GM12801 (cell line): ENCODE measurements around the gene BIRC2.

Source experiments
- TF ChIP-seq, protein P1 (sequence below): IDR thresholded peaks from one replicate; pipeline ENCODE4 v1.5.1; 2011; ENCODE audit warnings: control low read depth; ENCODE audit not compliant: insufficient read length; ENCODE audit errors: extremely low read depth

Gene BIRC2

DNA sequence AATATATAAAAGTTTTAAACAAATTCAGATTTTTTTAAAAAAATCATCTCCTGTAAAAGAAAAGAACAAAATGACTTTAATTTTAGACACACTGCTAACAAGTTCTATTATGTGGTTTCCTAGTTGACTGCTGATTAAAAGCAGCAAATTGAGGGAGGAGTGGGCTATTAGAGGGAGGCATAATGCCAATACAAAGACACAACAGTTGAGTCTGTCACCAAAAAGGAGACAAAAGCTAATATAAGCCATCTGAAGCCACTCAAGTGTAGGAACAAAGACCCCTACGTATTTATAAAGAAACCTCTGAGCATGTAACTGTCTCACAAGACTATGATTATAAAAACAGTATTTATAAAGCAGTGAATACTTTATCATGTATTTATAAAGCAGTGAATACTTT is 76.9 kb downstream of the BIRC2 start:
- TF ChIP-seq, protein P1, sequence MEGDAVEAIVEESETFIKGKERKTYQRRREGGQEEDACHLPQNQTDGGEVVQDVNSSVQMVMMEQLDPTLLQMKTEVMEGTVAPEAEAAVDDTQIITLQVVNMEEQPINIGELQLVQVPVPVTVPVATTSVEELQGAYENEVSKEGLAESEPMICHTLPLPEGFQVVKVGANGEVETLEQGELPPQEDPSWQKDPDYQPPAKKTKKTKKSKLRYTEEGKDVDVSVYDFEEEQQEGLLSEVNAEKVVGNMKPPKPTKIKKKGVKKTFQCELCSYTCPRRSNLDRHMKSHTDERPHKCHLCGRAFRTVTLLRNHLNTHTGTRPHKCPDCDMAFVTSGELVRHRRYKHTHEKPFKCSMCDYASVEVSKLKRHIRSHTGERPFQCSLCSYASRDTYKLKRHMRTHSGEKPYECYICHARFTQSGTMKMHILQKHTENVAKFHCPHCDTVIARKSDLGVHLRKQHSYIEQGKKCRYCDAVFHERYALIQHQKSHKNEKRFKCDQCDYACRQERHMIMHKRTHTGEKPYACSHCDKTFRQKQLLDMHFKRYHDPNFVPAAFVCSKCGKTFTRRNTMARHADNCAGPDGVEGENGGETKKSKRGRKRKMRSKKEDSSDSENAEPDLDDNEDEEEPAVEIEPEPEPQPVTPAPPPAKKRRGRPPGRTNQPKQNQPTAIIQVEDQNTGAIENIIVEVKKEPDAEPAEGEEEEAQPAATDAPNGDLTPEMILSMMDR, result no peak

DNA sequence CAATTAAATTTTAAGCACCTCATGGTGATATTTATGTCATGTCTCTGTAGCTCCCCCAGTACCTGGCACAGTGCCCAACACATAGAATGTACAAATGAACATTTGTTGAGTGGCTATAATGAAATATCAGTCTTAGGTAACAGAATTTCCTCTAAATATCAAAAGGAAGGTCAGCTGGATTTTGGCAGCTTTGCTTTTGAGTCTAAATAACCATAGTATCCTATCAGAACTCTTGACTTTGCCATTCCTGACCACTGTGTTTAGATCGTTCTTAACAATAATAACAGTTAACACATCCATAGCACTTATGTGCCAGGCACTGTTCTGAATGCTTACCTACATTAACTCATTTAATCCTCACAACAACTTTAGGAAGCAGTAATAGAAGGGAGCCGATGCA is 79.0 kb downstream of the BIRC2 start:
- TF ChIP-seq, protein P1, result no peak

DNA sequence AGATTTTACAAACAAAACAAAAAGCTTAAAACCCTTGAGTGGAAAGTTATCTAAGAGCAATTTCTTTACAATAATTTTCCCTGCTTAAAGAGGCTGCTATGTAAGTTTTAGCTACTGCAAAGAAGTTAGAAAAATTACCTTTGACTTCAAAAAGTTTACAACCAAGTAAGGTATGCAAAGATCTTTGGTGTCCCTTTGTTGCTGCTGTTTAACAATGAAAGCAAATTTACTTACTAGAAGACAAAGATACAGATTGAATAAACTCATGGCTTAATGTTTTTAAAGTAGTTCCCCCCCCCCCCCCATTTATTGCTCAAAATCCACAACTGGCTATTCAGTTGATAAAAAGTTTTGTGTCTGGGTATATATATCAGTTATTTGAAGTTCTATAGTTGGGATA is 79.6 kb downstream of the BIRC2 start:
- TF ChIP-seq, protein P1, result no peak

DNA sequence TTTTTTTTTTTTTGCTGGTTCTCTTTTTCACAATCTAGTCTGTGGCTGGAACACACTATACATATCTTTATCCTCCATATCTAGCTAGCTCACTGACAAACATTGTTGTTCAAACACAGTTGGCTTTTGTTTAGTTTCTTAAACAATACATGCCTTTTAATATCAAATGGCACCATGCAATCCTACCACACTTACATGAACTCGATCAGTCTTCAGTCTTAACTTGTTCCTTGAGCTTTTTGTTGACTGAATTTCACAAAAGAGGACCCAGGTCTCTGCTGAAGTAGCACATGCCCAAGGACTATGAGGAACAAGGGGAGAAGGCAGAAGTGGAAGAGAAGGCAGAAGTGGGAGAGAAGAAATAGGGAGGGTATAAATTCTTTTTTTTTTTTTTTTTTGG is 80.1 kb downstream of the BIRC2 start:
- TF ChIP-seq, protein P1, result no peak
